Measurements from ENCODE around the gene SETD1B.
"Not testable (repeated sequence)": the region's sequence is repeated elsewhere in the genome, so short reads cannot be mapped to it uniquely, and the experiment has no call there.

Gene SETD1B

DNA sequence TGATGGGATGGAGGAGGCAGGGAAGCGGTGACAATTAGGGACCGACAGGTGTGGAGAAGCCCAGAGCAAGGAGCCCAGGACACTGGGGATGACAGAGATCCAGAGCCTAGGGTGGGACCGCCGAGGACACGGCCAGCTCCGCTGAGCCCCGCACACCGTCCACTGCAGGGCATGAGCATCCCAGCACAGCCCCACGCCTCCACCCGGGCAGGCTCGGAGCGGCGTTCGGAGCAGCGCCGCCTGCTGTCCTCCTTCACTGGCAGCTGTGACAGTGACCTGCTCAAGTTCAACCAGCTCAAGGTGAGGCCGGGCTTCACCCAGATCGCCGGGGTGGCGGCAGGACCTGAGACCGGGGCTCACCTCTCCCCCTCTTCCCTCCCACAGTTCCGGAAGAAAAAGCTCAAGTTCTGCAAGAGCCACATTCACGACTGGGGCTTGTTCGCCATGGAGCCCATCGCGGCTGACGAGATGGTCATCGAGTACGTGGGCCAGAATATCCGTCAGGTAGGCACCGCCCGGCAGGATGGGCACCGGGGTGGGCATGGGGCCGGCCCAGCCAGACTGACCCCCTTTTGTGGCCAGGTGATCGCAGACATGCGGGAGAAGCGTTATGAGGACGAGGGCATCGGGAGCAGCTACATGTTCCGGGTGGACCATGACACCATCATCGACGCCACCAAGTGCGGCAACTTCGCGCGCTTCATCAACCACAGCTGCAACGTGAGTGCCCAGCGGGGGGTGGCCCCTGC is 23.7 kb downstream of the SETD1B start:
- no peak for DNase-seq

DNA sequence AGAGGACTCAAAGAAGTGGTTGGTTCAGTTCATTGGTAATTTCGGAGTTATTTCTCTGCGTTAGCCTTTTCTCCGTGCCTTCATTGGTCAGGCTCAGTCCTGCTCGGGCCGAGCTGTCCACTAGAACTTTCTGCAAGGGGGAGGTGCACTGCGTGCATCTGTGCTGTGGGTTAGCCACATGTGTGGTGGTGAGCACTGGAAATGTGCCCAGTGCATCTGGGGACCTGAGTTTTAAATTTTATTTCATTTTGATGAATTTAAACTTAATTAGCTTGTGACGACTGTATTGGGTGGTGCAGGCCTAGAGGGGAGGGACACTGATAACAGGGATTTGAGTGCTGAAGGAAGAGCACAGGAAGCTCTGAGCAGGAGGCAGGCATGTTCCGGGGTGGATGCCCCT is 24.5 kb downstream of the SETD1B start:
- no peak for DNase-seq

- DNase-seq = no peak
These were observed 25.0 kb downstream of the SETD1B start for GRCh38 chr12:121828826-121829225.

DNA sequence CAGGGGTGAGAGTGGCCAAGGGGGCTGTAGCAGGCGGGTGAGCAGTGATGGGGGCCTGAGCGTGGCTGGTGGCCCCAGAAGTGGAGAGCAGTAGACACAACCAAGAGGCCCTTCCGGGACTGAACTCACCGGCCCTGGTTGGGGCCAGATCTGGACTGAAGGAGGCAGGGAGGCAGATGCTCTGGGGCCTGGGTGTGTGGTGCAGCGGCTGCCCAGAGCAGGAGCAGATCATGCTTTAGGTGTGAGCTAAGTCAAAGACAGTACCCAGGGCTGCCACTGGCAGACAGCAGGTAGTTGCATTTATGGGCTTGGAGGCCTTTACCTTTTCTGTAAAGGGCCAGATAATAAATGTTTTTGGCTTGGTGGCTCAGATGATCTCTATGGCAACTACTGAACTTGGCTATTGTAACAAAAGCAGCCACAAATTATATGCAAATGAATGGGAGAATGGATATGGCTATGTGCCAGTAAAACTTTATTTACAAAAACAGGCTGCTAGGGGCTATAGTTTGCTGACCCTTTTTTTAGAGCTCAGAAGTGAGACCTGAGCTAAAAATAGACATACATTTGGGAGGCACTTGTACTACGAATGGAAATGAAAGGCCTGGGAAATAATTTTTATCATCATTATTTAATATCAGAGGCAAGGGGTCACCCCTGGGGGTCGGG is 25.6 kb downstream of the SETD1B start:
- no peak for DNase-seq

DNA sequence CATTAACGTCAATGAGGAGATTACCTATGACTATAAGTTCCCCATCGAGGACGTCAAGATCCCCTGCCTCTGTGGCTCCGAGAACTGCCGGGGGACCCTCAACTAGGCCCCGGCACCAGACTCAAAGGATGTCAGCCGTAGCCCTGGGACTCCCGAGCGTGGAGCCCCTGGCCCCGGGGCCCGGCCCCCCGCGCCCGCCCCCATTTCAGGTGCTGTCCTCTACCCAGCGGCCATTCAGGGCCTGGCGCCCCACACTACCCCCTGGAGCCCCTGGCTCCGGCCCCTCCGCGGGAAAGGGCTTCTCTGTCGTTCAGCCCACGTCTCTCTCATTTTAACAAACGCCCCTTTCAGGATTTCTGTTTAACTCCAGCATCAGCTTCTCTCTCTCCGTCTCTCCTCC is 26.3 kb downstream of the SETD1B start:
- DNase-seq = no peak

DNA sequence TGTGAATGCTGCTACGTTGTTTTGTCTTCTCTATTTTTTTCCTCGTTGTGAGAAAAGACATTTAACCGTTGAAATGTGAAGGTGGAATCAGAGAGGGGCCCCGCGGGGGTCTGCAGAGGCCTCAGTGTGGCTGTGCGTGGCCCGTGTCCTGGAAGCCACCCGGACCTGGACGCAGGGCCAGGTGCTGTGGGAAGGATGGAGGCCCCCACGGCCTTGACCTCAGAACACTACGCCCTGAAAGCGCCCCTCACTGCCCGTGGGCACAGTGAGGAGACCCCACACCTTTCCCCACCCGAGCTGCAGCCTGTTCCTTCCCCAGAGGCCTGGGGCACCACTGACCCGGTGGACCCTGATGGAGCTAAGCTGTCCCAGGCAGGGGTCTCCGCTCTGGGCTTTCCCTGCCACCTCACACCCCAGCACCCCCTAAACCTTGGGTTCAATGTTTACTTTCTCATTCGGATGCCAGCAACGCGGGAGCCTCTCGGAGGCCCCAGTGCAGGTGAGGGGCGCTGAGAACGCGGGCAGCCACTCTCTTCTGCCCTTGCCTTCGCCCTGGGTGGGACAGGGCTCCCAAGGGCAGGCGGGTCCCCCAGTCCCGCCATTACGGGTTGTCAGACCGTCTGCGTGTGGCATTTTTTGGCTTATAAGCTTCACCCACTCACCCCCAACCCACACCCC is 26.9 kb downstream of the SETD1B start:
- DNase-seq = no peak

- DNase-seq = no peak
These were observed 27.9 kb downstream of the SETD1B start for GRCh38 chr12:121831571-121832245.

GRCh38 chr12:121837680-121838079 is 33.9 kb downstream of the SETD1B start:
- DNase-seq = no peak

DNA sequence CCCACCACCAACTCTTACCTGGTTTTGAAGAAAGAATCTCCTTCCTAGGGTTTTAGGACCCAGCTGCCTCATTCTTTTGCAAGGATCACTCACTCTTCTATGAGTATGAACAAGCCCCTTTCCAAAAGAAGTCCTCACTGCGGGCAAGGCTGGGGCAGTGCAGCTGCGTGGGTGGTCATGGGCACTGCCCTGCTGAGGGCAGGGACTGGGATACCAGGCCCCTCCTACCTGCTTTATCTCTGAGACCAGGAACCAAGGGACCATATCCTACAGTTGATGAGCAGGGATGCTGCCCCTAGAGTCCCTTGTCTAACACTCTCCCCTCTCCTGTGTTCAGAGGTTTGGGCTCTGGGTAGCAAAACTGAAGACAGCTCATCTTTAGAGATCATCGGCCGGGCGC is 34.3 kb downstream of the SETD1B start:
- no peak for DNase-seq

- peak; percentile 83 to 98 for DNase-seq
These were observed 35.5 kb downstream of the SETD1B start for GRCh38 chr12:121839106-121839992.

- DNase-seq = no peak
These were observed 36.4 kb downstream of the SETD1B start for GRCh38 chr12:121839993-121840761.

DNA sequence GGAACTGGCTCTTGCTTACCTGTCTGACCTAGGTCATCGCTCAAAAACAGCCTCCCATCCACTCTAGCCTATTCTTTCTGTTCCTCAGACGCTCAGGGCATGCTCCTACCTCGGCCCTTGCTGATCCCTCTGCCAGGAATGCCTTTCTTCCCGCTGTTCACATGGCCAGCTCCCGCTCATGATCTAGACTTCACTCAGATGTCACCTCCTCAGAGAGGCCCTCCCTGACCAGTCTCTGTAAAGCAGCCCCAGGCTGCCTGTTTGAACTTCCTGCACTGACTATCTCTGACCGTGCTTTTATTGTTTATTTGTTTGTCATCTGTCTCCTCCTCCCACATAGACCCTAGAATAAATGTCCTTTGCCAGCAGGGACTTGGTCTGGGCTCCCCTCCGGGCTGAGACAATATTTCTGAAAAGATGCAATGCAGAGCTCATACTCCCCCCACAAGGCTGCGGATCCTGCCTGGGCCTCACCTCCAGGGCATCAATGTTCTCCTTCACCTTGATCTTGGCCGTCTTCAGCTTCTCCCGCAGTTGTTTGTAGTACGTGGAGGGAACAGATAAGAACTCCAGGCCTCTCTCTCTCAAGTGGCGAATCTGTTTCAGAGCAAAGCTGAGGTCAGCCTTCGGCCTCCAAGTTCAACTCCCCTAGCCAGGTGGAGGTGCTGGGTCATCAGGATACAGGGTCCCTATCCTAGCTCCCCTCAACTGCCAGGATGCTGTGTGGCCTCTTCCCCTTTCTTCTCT is 39.6 kb downstream of the SETD1B start:
- DNase-seq = no peak

DNA sequence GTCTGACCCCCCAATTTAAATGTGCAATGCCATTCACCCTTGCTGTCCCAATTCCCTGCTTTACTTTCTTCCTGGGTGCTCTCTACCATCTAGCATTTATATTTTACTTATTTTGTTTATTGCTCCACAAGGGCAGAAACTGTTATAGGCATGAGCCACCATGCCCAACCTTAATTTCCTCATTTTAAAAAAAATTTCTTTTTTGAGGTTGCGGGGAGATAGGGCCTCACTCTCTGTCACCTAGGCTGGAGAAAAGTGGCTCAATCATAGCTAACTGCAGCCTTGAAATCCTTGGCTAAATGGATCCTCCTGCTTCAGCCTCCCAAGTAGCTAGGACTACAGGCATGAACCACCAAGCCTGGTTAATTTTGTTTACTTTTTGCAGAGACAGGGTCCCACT is 41.9 kb downstream of the SETD1B start:
- DNase-seq = no peak

DNA sequence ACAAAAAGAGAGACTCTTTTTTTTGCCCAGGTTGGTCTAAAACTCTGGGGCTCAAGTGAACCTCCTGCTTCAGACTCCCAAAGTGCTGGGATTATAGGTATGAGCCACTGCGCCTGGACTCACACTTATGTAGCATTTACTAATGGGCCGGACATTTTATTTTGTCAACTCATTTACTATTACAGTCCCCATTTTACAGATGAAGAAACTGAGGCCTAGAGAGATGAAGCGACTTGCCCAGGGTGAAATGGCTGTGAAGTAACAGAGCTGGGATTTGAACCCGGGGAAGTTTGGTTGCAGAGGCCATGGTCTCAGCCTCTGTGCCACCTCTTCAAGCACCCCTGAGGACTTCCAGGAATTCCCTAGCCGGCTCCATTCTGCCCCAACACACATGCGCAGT is 45.4 kb downstream of the SETD1B start:
- DNase-seq = no peak

GRCh38 chr12:121849665-121850064 is 45.9 kb downstream of the SETD1B start:
- no peak for DNase-seq

DNA sequence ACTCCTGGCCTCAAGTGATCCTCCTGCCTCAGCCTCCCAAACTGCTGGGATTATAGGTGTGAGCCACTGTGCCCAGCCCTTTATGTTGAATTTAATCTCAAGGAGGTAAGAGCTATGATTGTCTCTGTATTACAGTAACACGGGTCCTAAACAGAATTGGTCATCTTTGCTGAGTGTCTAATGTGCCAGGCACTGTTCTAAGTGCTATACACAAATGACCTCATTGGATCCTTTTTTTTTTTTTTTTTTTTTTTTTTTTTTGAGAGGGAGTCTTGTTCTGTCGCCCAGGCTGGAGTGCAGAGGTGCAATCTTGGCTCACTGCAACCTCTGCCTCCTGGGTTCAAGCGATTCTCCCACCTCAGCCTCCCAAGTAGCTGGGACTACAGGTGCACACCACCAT is 48.6 kb downstream of the SETD1B start:
- DNase-seq = not testable (repeated sequence)

- DNase-seq = no peak
These were observed 53.8 kb downstream of the SETD1B start for GRCh38 chr12:121857322-121858246.

- DNase-seq = no peak
These were observed 54.5 kb downstream of the SETD1B start for GRCh38 chr12:121858318-121858661.

GRCh38 chr12:121858662-121859572 is 55.1 kb downstream of the SETD1B start, which contains the start of gene HPD:
HPD (minus strand) TSS chr12:121858859; CDS start chr12:121858823, 36 bp downstream.
- DNase-seq = peak in 1 of 2 experiments; percentile 9
